Measurements from ENCODE around the gene SOX30. TPM values are rescaled to one million over a fixed set of nuclear protein-coding genes. Genes with fewer than 3 reads are reported as not detected.
"Not testable (repeated sequence)": the region's sequence is repeated elsewhere in the genome, so short reads cannot be mapped to it uniquely, and the experiment has no call there.

SOX30 gene
- total RNA-seq, result not detected

GRCh38 chr5:157652377-157652692 is at the start of gene SOX30:
Gene SOX30 (minus strand): TSS chr5:157652438. CDS start chr5:157652078, 360 bp downstream.
- H3K4me3 ChIP-seq, result peak within 1 kb of the TSS; percentile 46 to 51
- no peaks in the 10 kb centered on the region for H3K36me3 ChIP-seq
- peaks cover 11% of the 10 kb centered on the region for H3K4me1 ChIP-seq
- no peaks in the 10 kb centered on the region for H3K27me3 ChIP-seq
- no peak within 1 kb of the TSS for H3K27ac ChIP-seq
- no peak for DNase-seq (ENCODE audit: extremely low spot score in 2 of 2)
- H3K9me3 ChIP-seq, result no peaks in the 10 kb centered on the region
- intact Hi-C loops (cut with DNase I), result no loop called here
- TF ChIP-seq POLR2AphosphoS5 (IDR thresholded peaks at IDR 0.05; ENCODE audit: insufficient read depth in 1 of 2, low read depth in 1 of 2) (no peak), CTCF (IDR thresholded peaks at IDR 0.05) (no peak), POLR2A (IDR thresholded peaks at IDR 0.05) (no peak)

- H3K9me3 ChIP-seq; H3K4me3 ChIP-seq; H3K27me3 ChIP-seq; H3K27ac ChIP-seq; H3K36me3 ChIP-seq; DNase-seq (ENCODE audit: extremely low spot score in 2 of 2); intact Hi-C loops (cut with DNase I); H3K4me1 ChIP-seq: not testable (repeated sequence)
Observed at GRCh38 chr5:157698674-157699073, 46.4 kb upstream of the SOX30 start.

DNA sequence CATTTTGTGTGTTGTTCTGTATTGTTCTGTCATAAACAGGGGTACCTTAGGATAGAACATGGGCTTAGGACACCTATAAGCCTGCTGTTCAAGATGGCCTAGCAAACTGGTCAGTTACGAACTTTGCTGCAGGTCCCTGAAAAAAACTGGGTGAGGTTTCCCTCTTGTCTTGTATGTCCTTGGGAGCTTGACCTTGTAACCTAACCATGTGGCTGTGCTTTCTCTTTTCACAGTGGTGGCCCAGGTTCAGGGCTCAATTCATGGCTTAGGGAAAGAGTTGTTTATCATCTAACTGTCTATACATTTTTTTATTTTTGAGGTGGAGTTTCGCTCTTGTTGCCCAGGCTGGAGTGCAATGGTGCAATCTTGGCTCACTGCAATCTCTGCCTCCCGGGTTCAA is 43.9 kb upstream of the SOX30 start:
- H3K4me1 ChIP-seq; H3K27ac ChIP-seq; H3K36me3 ChIP-seq; H3K4me3 ChIP-seq; H3K27me3 ChIP-seq; H3K9me3 ChIP-seq; intact Hi-C loops (cut with DNase I): not testable (repeated sequence)
- DNase-seq (ENCODE audit: extremely low spot score in 2 of 2), result peak in 1 of 2 donors; percentile 37

GRCh38 chr5:157693816-157694215 is 41.6 kb upstream of the SOX30 start:
- H3K27ac ChIP-seq; intact Hi-C loops (cut with DNase I): not testable (repeated sequence)

GRCh38 chr5:157690690-157691433 is 38.6 kb upstream of the SOX30 start:
- no peaks in the 10 kb centered on the region for H3K36me3 ChIP-seq
- no peak overlapping the region for H3K4me3 ChIP-seq
- intact Hi-C loops (cut with DNase I), result no loop called here
- DNase-seq (ENCODE audit: extremely low spot score in 2 of 2), result peak in 1 of 2 donors; percentile 79
- no peaks in the 10 kb centered on the region for H3K9me3 ChIP-seq
- no peak overlapping the region for H3K27ac ChIP-seq
- TF ChIP-seq POLR2AphosphoS5 (IDR thresholded peaks at IDR 0.05; ENCODE audit: insufficient read depth in 1 of 2, low read depth in 1 of 2) (no peak), CTCF (IDR thresholded peaks at IDR 0.05) (no peak), POLR2A (IDR thresholded peaks at IDR 0.05) (no peak)
- H3K4me1 ChIP-seq, result no peaks in the 10 kb centered on the region
- H3K27me3 ChIP-seq, result no peaks in the 10 kb centered on the region

More at GRCh38 chr5:157693816-157694215, 41.6 kb upstream of the SOX30 start:
- not testable (repeated sequence) for H3K27me3 ChIP-seq, H3K4me1 ChIP-seq, H3K9me3 ChIP-seq, H3K36me3 ChIP-seq, H3K4me3 ChIP-seq
- DNase-seq (ENCODE audit: extremely low spot score in 2 of 2), result peak in 1 of 2 donors; percentile 47

- Histone ChIP-seq H3K27ac (no peak overlapping the region), H3K4me3 (no peak overlapping the region), H3K27me3 (no peaks in the 10 kb centered on the region), H3K4me1 (no peaks in the 10 kb centered on the region), H3K36me3 (no peaks in the 10 kb centered on the region), H3K9me3 (no peaks in the 10 kb centered on the region)
- DNase-seq (ENCODE audit: extremely low spot score in 2 of 2), result peak in 1 of 2 donors; percentile 40
- no peak for TF ChIP-seq POLR2A (IDR thresholded peaks at IDR 0.05)
- no peak for TF ChIP-seq POLR2AphosphoS5 (IDR thresholded peaks at IDR 0.05; ENCODE audit: insufficient read depth in 1 of 2, low read depth in 1 of 2)
- no peak for TF ChIP-seq CTCF (IDR thresholded peaks at IDR 0.05)
- intact Hi-C loops (cut with DNase I), result no loop called here
Observed at GRCh38 chr5:157689942-157690689, 37.9 kb upstream of the SOX30 start.

Data from vagina (tissue), 2 donors.